Urinary bladder (tissue), 4 donors: ENCODE data around the gene CELSR1. TPM values are rescaled to one million over a fixed set of nuclear protein-coding genes. Genes with fewer than 3 reads are reported as not detected.

ENCODE experiments used
- DNase-seq: peaks from one replicate; pipeline ENCODE4 v3.0.0-alpha.2; 2015; ENCODE audit errors: extremely low spot score
- H3K27ac ChIP-seq: one replicate; pipeline ENCODE4 v1.5.1; 2013; ENCODE audit warnings: low read depth, mild to moderate bottlenecking, moderate library complexity
- H3K36me3 ChIP-seq: one replicate; pipeline ENCODE4 v1.6.1; 2013; ENCODE audit warnings: mild to moderate bottlenecking, moderate library complexity; ENCODE audit not compliant: insufficient read depth
- H3K4me1 ChIP-seq: one replicate; pipeline ENCODE4 v1.6.1; 2013; ENCODE audit warnings: mild to moderate bottlenecking, moderate library complexity; ENCODE audit not compliant: insufficient read depth
- H3K4me3 ChIP-seq: one replicate; pipeline ENCODE4 v1.5.1; 2013; ENCODE audit warnings: low read depth, low read length
- WGBS: extraction: QIAGEN DNeasy Blood & Tissue Kit; methylation state at CpG from one replicate; pipeline ENCODE4 v1.1.7; 2013; 5-methylcytosine and 5-hydroxymethylcytosine counted together
- polyA plus RNA-seq: library from polyadenylated mRNA; stranded (reverse); fragments of 200-250 nt; gene quantifications from one replicate; pipeline ENCODE4 v1.2.3, GENCODE V29; 2013
- total RNA-seq: library from RNA; depleted of rRNA; stranded (reverse); fragments of >200 nt; gene quantifications from one replicate; pipeline ENCODE4 v1.2.3, GENCODE V29; 2014
- donor health status: healthy with polysubstance abuse.
- donor health status: healthy.

CELSR1 gene
- total and polyA plus RNA-seq, 2 donors = 3.2 to 4.5 TPM

DNA sequence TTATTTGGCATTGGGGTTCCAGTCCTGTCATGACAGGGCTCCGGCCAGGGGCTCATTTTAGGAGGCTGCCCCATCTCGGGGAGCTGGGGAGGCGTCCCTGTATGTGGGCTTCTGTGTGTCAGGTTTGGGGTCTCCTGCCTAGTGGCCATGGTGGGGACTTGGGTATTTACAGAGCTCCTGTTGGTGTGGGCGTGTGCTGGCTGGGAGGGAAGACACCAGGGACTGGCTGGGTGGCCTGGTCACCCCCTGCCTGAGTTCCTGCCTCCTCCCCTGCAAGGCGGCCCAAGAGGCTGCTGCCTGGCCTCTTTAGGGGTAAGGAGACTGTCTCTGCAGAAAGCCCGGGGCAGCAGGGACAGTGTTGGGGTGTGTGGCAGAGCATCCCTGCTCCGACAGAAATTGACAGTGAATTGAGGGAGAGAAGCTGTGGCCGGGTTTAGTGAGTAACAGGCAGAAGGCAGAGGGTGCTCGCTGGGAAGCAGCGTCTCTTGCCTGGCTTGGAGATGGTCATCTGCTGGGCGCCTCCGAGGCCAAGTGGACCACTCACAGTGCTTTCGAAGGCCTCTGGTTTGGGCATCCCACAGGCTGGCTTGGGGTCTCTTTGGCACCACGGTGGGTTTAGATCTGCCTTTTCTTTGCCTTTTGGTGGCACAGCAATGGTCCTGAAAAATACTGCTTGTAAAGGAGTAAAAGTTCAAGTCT, 42.5 kb upstream of the CELSR1 start:
- Histone ChIP-seq H3K4me1 (no peaks in the 10 kb centered on the region), H3K27ac (no peak overlapping the region), H3K36me3 (no peaks in the 10 kb centered on the region), H3K4me3 (no peak overlapping the region)
- 92% methylated on average over 14 of the region's 14 CpGs for WGBS
- no peak for DNase-seq

DNA sequence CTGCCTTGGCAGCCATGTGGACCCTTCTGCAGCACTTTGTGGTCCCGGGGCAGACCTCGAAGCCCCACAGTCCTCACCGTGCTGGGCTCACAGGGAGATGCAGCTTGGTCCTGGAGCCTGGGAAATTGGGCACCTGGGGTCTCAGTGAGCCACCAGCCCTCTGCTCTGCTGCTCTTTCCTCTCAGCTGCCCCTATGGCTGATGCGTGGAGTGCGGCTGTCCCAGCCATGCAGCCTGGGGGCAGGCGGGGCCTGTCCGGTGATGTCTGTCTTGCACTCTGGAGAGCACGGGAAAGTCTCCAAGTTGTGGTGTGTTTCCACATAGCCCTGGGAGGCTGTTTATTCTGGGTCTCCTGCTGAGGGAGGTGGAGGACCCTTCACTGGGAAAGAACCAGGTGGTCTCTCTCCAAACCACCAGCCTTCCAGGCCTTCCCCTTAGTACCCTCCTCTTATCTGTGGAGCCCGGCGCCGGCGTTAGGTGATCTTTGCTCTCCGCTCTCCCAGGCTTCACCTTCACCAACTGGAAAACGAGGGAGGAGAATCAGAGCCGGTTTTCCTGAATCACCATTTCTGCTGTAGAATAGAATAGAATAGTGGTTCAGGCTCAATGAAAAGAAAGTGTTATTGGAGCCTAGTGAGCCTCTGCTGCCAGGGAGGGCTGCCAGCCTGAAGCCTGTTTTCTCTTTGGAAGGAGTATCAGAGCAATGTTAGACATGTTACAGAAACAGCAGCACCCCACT, 41.6 kb upstream of the CELSR1 start:
- 67% methylated on average over 15 of the region's 15 CpGs for WGBS
- H3K4me3 ChIP-seq = no peak overlapping the region
- DNase-seq = no peak
- H3K4me1 ChIP-seq = no peaks in the 10 kb centered on the region
- H3K27ac ChIP-seq = no peak overlapping the region
- H3K36me3 ChIP-seq = no peaks in the 10 kb centered on the region

DNA sequence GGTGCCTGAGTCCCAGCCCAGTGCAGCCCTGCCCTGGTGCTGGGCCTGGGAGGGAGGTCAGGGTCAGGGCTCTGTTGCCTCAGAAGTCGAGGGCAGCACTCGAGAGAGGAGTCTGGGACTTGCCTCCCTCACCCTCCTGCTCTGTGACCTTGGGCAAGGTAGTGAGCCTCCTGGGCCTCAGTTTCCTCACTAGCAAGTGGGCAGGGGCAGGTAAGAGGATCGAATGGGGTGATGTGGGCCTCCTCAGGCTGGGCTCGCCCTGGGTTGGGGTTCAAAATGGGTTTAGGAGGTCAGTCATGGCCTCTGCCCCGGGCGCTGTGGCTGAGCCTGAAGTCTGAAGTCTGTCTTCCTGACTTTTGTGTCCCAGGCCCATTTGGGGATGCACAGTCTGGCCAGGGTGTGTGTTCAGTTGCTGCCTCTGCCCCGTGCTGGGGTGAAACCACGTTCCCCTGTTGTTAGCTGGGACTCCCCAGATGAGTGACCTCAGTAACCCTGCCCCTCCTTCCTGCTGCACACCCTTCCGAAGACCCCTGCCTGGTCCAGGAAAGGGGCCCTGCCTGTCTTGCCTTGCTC, 40.9 kb upstream of the CELSR1 start:
- H3K36me3 ChIP-seq = no peaks in the 10 kb centered on the region
- 58% methylated on average over 9 of the region's 9 CpGs for WGBS
- no peak for DNase-seq
- no peaks in the 10 kb centered on the region for H3K4me1 ChIP-seq
- H3K27ac ChIP-seq = no peak overlapping the region
- H3K4me3 ChIP-seq = no peak overlapping the region

DNA sequence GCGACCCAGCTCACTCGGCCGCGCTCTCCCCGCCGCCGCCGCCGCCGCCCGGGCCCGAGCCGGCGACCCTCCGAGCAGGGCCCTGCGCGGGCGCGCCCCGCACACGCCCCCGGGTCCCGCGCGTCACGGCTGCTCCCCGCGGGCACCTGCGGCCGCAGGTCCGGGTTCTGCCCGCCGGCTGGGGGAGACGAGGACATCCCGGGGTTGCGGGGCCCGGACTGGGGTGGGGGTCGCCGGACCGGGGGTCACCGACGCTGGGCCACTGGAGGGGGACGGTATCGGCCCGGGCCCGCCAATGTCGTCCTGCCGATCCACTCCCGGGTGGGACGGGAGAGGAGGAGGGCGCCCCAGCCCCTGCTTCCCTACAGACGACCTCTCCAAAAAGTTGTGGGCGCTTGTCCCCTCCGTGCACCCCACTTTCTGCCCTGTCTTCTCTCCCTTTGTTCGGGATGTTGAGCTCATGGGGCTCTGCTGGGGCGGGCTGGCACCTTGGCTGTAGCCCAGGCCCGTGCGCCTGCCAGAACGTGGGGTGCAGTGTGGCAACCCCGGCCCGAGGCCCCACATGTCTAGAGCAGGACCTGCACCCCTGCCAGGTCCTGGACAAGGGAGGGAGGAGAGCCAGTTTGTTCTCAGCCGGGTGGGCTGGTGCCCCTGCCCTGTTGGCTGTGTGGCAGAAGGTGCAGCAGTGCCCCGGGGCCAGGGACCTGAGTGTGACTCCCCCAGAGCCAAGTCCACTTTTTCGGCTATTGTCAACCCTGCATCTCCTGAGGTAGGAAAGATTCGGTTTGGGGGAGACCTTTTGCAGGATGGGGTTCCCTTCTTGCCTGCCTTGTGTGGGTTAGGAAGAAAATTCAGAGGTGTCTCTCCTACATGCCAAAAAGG, 40.2 kb upstream of the CELSR1 start:
- Histone ChIP-seq H3K36me3 (no peaks in the 10 kb centered on the region), H3K27ac (no peak overlapping the region), H3K4me1 (no peaks in the 10 kb centered on the region), H3K4me3 (peak overlapping the region; percentile 79)
- WGBS = 5% methylated on average over 63 of the region's 65 CpGs
- no peak for DNase-seq

DNA sequence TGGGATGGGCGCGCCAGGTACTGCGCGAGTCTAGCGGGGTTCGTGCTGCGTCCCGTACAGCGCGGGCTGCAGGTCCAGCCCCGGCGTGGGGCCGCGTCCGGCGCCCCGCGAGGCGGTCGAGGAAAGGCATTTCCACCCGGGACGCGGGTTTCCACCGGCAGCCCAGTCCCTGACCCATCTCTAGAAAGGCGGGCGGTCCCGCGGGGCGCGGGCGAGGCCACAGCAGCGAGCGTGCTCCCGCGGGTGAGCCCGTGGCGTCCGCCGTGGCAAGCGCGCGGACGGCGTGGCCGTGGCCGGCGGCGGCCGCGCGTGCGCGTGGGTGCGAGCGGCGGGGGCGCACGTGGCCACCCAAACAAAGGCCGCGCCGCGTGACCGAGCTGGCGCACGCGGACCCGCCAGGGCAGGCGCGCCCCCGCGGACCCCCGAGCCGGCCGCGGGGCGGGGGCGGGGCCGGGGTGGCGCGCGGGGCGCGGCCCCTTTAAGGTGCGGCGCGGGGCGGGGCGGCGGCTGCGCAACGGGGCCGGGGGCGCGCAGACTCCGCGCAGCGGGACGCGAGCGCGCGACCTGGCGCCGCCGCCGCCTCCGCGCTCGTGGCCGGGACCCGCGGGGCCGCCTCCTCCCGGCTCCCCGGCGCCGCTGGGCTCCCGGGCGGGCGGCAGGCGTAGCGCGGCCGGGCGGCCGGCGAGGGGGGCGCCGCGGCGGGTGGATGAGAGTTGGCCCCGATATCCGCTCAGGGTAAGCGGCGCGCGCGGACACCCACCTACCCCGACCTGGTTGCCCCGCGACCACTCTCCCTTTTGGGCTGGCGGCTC, 39.3 kb upstream of the CELSR1 start:
- peak overlapping the region; percentile 79 for H3K4me3 ChIP-seq
- H3K4me1 ChIP-seq = no peaks in the 10 kb centered on the region
- DNase-seq = no peak
- no peak overlapping the region for H3K27ac ChIP-seq
- 2% methylated on average over 141 of the region's 142 CpGs for WGBS
- no peaks in the 10 kb centered on the region for H3K36me3 ChIP-seq

DNA sequence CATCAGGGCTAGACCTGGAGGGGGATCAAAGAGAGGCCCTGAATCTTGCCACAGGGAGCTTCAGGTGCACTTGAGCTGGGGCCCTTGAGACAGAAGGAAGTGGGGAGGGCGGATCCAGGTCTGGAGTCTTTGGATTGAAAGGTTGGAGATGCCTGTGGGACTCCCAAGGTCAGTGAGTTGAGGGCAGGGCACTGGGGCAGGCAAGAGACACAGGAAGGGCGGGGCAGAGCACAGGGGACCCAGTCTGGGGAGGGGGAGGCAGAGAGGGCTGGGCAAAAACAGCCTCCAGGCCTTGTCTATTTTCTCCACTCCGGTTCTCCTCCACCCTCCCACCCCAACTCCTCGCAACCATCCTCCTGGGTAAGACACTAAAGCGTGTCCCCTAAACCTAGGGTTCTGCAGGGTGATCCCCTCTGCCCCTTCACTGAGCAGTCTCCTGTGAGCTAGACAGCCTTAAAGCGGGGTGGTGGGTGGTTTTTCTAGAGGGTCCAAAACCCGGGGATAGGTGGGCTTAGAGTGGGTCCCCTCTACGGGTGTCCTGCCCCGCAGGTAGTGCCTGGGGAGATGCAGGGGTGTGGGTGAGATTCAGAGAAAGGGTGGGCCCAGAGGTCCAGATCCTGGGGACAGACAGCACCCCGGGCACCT, 38.6 kb upstream of the CELSR1 start:
- Histone ChIP-seq H3K4me1 (no peaks in the 10 kb centered on the region), H3K4me3 (peak overlapping the region; percentile 79), H3K36me3 (no peaks in the 10 kb centered on the region), H3K27ac (no peak overlapping the region)
- 51% methylated on average over 10 of the region's 10 CpGs for WGBS
- no peak for DNase-seq

DNA sequence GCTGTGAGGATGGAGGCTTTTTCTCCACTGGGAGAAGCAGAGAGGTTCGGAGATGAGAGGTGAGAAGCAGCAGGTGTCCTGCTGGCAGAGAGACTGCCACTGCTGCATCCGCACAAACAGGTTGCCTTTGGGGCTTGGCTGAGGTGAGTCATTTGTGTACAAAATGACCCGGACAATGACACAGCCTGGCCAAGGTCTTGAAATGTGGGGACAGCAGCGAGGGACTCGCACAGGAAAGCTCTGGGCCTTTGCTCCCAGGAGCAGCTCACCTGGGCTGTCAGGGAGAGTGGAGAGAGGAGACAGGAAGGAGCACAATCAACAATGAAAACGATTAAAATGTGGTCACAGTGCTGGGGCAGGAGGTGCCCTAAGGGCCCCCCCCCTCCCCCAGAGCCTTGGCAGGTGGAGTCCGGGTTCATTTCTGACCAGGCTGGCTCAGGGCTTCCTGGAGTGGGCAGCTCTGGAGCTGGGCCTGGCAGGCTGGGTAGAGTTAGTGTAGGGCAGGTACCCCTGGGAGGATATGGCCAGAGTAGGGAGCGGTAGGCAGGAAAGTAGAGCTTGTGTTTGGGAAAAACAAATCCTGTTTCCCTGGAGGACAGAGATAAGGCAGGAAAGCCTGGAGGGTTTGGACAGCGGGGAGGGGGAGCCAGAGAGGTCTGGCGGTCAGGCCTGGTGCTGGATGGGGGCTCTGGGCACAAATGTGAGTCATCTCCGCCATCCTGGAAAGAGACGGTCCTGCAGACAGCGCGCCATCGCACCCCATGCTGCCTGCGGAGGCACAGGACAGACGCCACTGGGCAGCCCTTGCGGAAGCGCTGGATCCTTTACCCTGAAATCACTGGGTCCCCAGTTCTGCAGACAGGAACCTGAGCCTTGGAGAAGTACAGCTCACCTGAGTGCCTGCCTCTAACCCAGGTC, 37.8 kb upstream of the CELSR1 start:
- DNase-seq = no peak
- whole genome bisulfite sequencing = 67% methylated on average over 19 of the region's 19 CpGs
- Histone ChIP-seq H3K36me3 (no peaks in the 10 kb centered on the region), H3K4me1 (no peaks in the 10 kb centered on the region), H3K27ac (no peak overlapping the region), H3K4me3 (no peak overlapping the region)

DNA sequence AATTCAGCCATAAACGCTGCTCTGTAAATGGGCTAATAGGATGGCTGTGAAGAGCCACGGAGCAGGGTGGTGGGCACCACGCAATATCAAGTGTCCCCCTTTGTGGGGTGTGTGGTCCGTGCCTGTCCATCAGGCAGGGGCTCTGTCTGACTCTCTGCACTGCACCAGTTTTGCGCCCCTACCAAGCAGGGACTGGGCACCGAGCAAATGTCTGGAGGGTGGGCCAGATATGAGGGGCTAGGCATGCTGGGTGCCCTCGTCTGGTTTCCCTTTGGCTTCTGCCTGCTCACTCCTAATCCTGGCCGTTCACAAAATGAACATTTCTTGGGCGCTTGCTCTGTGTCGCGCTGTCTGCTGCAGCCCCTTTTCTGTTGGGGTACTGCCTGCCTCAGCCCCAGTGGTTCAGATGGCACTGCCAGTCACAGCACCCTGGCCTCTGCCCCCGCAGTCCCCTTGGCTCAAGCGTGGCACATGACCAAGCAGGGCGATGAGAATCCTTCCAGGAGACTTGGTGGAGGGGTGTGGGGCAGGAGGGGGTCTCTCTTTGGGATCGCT, 37.1 kb upstream of the CELSR1 start:
- WGBS = 91% methylated on average over 15 of the region's 15 CpGs
- DNase-seq = no peak
- Histone ChIP-seq H3K36me3 (no peaks in the 10 kb centered on the region), H3K4me3 (no peak overlapping the region), H3K27ac (no peak overlapping the region), H3K4me1 (no peaks in the 10 kb centered on the region)

DNA sequence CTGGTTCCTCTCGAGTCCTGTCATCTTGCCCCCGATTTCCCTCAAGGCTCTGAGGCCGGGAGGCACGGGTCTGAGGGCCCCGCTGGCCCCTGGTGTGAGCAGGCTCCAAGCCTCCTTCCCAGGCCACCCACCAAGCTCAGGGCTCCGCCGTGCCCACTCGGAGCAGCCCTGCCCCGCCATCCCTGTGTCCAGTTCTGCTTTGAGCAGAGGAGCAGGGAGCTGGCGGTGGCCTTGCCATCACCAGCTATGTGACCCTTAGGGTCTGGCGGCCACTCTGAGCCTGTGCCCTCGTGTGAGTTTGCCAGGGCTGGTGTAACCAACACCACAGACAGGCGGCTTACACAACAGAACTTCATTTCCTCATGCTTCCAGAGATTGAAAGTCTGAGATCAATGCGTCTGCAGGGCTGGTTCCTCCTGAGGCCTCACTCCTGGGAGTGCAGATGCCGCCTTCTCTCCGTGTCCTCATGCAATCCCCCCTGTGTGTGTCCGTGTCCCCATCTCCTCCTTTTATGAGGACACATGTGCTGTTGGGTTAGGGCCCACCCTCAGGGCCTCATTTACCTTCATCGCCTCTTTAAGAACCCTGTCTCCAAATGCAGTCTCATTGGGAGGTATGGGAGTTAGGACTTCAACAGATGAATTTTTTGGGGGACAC, 36.5 kb upstream of the CELSR1 start:
- Histone ChIP-seq H3K4me3 (no peak overlapping the region), H3K4me1 (no peaks in the 10 kb centered on the region), H3K27ac (no peak overlapping the region), H3K36me3 (no peaks in the 10 kb centered on the region)
- no peak for DNase-seq
- 83% methylated on average over 18 of the region's 18 CpGs for WGBS

DNA sequence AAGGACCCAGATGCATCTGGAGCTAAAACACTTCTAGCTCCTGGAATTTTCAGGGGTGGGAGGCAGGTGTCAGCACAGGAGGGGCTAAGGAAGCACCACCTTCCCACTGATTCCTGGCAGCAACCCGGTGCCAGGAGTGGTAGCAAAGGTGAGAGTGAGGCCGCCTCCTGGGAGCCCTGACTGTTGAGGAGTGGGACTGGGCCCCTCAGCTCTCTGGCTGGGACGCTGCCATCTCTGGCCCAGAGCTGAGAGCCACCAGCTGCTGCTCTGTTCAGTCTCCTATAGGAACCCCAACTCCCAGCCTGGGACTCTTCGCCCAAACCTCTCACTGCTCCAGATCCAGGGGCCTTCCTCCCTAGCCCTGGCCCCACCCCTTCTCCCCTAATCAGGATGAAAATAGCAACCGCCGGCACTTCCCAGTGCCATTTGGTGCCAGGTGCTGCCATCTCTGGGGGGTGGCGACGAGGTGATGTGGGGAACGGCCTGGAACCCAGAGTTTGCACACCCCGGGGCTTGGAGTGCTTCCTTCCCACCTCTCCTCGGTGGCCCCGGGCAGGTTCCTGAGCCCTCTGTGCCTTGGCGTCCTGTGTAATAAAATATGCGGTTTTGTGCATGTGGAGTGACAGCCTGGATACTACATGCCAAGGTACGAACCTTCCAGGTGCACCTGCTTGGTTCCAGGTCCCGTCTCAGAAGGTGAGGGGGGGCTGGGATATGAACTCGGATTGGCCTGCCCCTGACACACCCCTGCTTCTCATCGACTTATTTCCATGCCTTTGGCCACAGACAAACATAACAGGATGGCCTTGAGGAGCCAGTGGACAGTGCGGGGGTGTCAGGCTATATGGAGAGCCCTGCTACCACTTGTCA, 35.7 kb upstream of the CELSR1 start:
- H3K27ac ChIP-seq = no peak overlapping the region
- WGBS = 86% methylated on average over 19 of the region's 19 CpGs
- no peak for DNase-seq
- H3K36me3 ChIP-seq = no peaks in the 10 kb centered on the region
- H3K4me3 ChIP-seq = no peak overlapping the region
- H3K4me1 ChIP-seq = no peaks in the 10 kb centered on the region
